ENCODE data around the gene ZNF780A. TPM values are rescaled to one million over a fixed set of nuclear protein-coding genes. Genes with fewer than 3 reads are reported as not detected.
"Not testable (repeated sequence)": the region's sequence is repeated elsewhere in the genome, so short reads cannot be mapped to it uniquely, and the experiment has no call there.

ZNF780A gene
- total RNA-seq, 4 donors from 2014 or later: 26.8 to 60.1 (median 33.8) TPM

- Histone ChIP-seq H3K36me3 (no peaks in the 10 kb centered on the region), H3K4me3 (replicated peaks in 1 of 3) (no peak overlapping the region), H3K9me3 (no peaks in the 10 kb centered on the region), H3K4me1 (no peaks in the 10 kb centered on the region), H3K27ac (no peak overlapping the region), H3K27me3 (no peaks in the 10 kb centered on the region)
- TF ChIP-seq POLR2A (IDR thresholded peaks at IDR 0.05): no peak
- TF ChIP-seq CTCF (IDR thresholded peaks at IDR 0.05): no peak
- no peak for DNase-seq
- 82 to 83% methylated on average over 1 of the region's 1 CpG for WGBS, 2 donors
- intact Hi-C loops (cut with DNase I): no loop called here
Observed at GRCh38 chr19:40133491-40133890, 42.7 kb upstream of the ZNF780A start.

- Histone ChIP-seq H3K4me3 (replicated peaks in 1 of 3) (no peak overlapping the region), H3K36me3 (no peaks in the 10 kb centered on the region), H3K4me1 (no peaks in the 10 kb centered on the region), H3K27me3 (no peaks in the 10 kb centered on the region), H3K9me3 (no peaks in the 10 kb centered on the region), H3K27ac (no peak overlapping the region)
- intact Hi-C loops (cut with DNase I): no loop called here
- TF ChIP-seq POLR2A (IDR thresholded peaks at IDR 0.05): no peak
- TF ChIP-seq CTCF (IDR thresholded peaks at IDR 0.05): no peak
- no peak for DNase-seq
Observed at GRCh38 chr19:40130013-40130412, 39.3 kb upstream of the ZNF780A start.

- H3K36me3 ChIP-seq: no peaks in the 10 kb centered on the region
- H3K4me3 ChIP-seq (replicated peaks in 1 of 3): no peak overlapping the region
- H3K4me1 ChIP-seq: no peaks in the 10 kb centered on the region
- no peaks in the 10 kb centered on the region for H3K27me3 ChIP-seq
- DNase-seq: no peak
- WGBS, 2 donors: 55 to 56% methylated on average over 3 of the region's 3 CpGs
- intact Hi-C loops (cut with DNase I): no loop called here
- TF ChIP-seq POLR2A (IDR thresholded peaks at IDR 0.05) (no peak), CTCF (IDR thresholded peaks at IDR 0.05) (no peak)
- no peak overlapping the region for H3K27ac ChIP-seq
- H3K9me3 ChIP-seq: no peaks in the 10 kb centered on the region
Observed at GRCh38 chr19:40129425-40129824, 38.7 kb upstream of the ZNF780A start.

GRCh38 chr19:40128991-40129390 lies 38.2 kb upstream of the ZNF780A start:
- H3K36me3 ChIP-seq: no peaks in the 10 kb centered on the region
- no peaks in the 10 kb centered on the region for H3K27me3 ChIP-seq
- no peak overlapping the region for H3K4me3 ChIP-seq (replicated peaks in 1 of 3)
- no peaks in the 10 kb centered on the region for H3K9me3 ChIP-seq
- no peak for DNase-seq
- intact Hi-C loops (cut with DNase I): no loop called here
- H3K27ac ChIP-seq: no peak overlapping the region
- no peaks in the 10 kb centered on the region for H3K4me1 ChIP-seq
- TF ChIP-seq CTCF (IDR thresholded peaks at IDR 0.05): no peak

- intact Hi-C loops (cut with DNase I): no loop called here
- Histone ChIP-seq H3K36me3 (no peaks in the 10 kb centered on the region), H3K9me3 (no peaks in the 10 kb centered on the region), H3K27me3 (no peaks in the 10 kb centered on the region), H3K27ac (no peak overlapping the region), H3K4me3 (replicated peaks in 1 of 3) (no peak overlapping the region), H3K4me1 (no peaks in the 10 kb centered on the region)
- 85 to 90% methylated on average over 4 of the region's 4 CpGs for WGBS, 2 donors
- no peak for DNase-seq
- TF ChIP-seq POLR2A (IDR thresholded peaks at IDR 0.05) (no peak), CTCF (IDR thresholded peaks at IDR 0.05) (no peak)
Observed at GRCh38 chr19:40119380-40119779, 28.6 kb upstream of the ZNF780A start.

- H3K4me1 ChIP-seq; intact Hi-C loops (cut with DNase I); H3K4me3 ChIP-seq (replicated peaks in 1 of 3); H3K36me3 ChIP-seq; H3K9me3 ChIP-seq; H3K27ac ChIP-seq; DNase-seq; H3K27me3 ChIP-seq: not testable (repeated sequence)
- 84 to 92% methylated on average over 9 of the region's 25 CpGs for WGBS, 2 donors
Observed at GRCh38 chr19:40118638-40119037, 27.9 kb upstream of the ZNF780A start.
